ENCODE data around the gene TRPT1. TPM values are rescaled to one million over a fixed set of nuclear protein-coding genes. Genes with fewer than 3 reads are reported as not detected.

Gene TRPT1
- total RNA-seq, 5 donors from 2014 or later (not counting 1 experiment from before 2014, with no cell fraction given), result 16.1 to 48.3 (median 40.2) TPM

GRCh38 chr11:64208796-64209562 is 17.0 kb downstream of the TRPT1 start:
- peak overlapping the region; percentile 60 for H3K27ac ChIP-seq (ENCODE audit: low read length)
- DNase-seq, result no peak
- Mint-ChIP-seq H3K4me1 (peaks cover 40 to 60% (median 58%) of the 10 kb centered on the region in 3 donors), H3K9me3 (no peaks in the 10 kb centered on the region), H3K27me3 (no peaks in the 10 kb centered on the region), H3K4me3 (peak overlapping the region in 2 of 3 donors; percentile 44 to 91), H3K36me3 (peaks cover 17% of the 10 kb centered on the region), H3K27ac (peak overlapping the region; percentile 95)
- peaks cover 14 to 60% of the 10 kb centered on the region in 2 experiments for H3K4me1 ChIP-seq (ENCODE audit: control insufficient read depth in 1 of 2, extremely low read depth in 1 of 2, insufficient read depth in 2 of 2, low read length in 2 of 2)
- 93% methylated on average over 18 of the region's 18 CpGs for WGBS (ENCODE audit: insufficient coverage)
- H3K36me3 ChIP-seq (ENCODE audit: control insufficient read depth in 2 of 2, extremely low read depth in 1 of 2, insufficient read depth in 1 of 2, low read length in 1 of 2), result peaks cover 25 to 46% of the 10 kb centered on the region in 2 donors
- no peaks in the 10 kb centered on the region for H3K27me3 ChIP-seq (replicated peaks in 1 of 2; ENCODE audit: control insufficient read depth in 2 of 2, extremely low read depth in 1 of 2, insufficient read depth in 2 of 2, low read length in 1 of 2)
- no peak for ATAC-seq (replicated peaks in 1 of 4)
- no peak overlapping the region for H3K4me3 ChIP-seq (ENCODE audit: control insufficient read depth in 1 of 2, extremely low read depth in 1 of 2, low read length in 1 of 2)
- ChIA-PET POLR2A (no interaction called here), CTCF (interaction anchor here in 1 of 2 donors (2.0 kb wide), 1 partner anchor 96 kb away, joined by 8 read pairs; no protein-coding TSS in a partner anchor)
- no peaks in the 10 kb centered on the region for H3K9me3 ChIP-seq

DNA sequence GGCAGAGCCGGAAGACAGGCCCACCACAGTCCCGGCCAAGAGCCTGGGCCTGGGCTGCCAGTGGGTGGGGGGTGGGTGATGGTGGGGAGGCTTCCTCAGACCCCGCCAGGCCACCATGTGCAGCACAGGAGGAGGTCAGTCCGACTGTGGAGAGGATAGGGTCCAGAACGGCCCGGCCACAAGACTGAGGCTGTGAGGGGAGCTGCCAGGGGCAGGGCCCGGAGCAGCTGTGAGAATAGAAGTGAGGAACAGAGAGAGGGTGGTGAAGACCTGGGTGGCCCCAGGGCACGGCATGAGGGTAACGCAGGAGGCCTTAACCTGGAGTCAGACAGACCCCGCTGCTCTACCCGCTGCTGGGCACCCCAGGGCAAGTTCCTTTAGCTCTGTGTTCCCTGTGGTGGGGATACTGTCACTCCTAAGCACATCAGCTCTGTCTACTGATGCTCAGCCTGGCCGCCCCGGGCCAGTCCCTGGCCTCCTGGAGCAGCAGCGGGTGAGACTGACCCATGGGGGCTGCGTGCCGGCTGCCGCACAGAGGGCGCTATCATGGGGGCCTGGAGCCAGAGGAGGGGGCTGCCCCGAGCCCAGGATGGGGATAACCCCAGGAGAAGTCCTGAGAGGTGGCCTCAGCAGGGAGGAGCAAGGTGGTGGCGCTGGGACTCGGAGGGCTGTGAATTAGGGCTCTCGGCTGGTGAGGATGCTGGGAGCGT is 17.7 kb downstream of the TRPT1 start:
- ChIA-PET POLR2A (interaction anchor here in 1 of 2 donors (0.5 to 0.6 kb wide), 2 partner anchors 59 to 75 kb away, joined by 3 to 4 read pairs; no protein-coding TSS in a partner anchor), CTCF (interaction anchor here (0.5 to 4.8 kb wide), 6 partner anchors 17 to 590 kb away, joined by 3 to 122 read pairs (median 6); partner anchors contain the start of genes CATSPERZ (in 1 of the 2), ESRRA (in 1 of the 2), NUDT22 (in 1 of the 2) and TRPT1 (in 1 of the 2))
- Mint-ChIP-seq H3K4me1 (peaks cover 41 to 60% (median 60%) of the 10 kb centered on the region in 3 donors), H3K27me3 (no peaks in the 10 kb centered on the region), H3K9me3 (no peaks in the 10 kb centered on the region), H3K27ac (peak overlapping the region; percentile 95), H3K4me3 (peak overlapping the region; percentile 90 to 92 (median 91)), H3K36me3 (peaks cover 17% of the 10 kb centered on the region)
- H3K27ac ChIP-seq (ENCODE audit: low read length), result peak overlapping the region; percentile 60
- H3K9me3 ChIP-seq, result no peaks in the 10 kb centered on the region
- no peak for DNase-seq
- peak in 1 of 4 experiments; percentile 1 for ATAC-seq (replicated peaks in 1 of 4)
- H3K27me3 ChIP-seq (replicated peaks in 1 of 2; ENCODE audit: control insufficient read depth in 2 of 2, extremely low read depth in 1 of 2, insufficient read depth in 2 of 2, low read length in 1 of 2), result no peaks in the 10 kb centered on the region
- peaks cover 23 to 53% of the 10 kb centered on the region in 2 donors for H3K36me3 ChIP-seq (ENCODE audit: control insufficient read depth in 2 of 2, extremely low read depth in 1 of 2, insufficient read depth in 1 of 2, low read length in 1 of 2)
- WGBS (ENCODE audit: insufficient coverage), result 46% methylated on average over 17 of the region's 23 CpGs
- peaks cover 14 to 63% of the 10 kb centered on the region in 2 experiments for H3K4me1 ChIP-seq (ENCODE audit: control insufficient read depth in 1 of 2, extremely low read depth in 1 of 2, insufficient read depth in 2 of 2, low read length in 2 of 2)
- H3K4me3 ChIP-seq (ENCODE audit: control insufficient read depth in 1 of 2, extremely low read depth in 1 of 2, low read length in 1 of 2), result peak overlapping the region; percentile 87 to 100

- peaks cover 40 to 58% (median 57%) of the 10 kb centered on the region in 3 donors for H3K4me1 Mint-ChIP-seq
- Histone ChIP-seq H3K4me1 (ENCODE audit: control insufficient read depth in 1 of 2, extremely low read depth in 1 of 2, insufficient read depth in 2 of 2, low read length in 2 of 2) (peaks cover 14 to 63% of the 10 kb centered on the region in 2 experiments), H3K27me3 (replicated peaks in 1 of 2; ENCODE audit: control insufficient read depth in 2 of 2, extremely low read depth in 1 of 2, insufficient read depth in 2 of 2, low read length in 1 of 2) (no peaks in the 10 kb centered on the region), H3K9me3 (no peaks in the 10 kb centered on the region), H3K36me3 (ENCODE audit: control insufficient read depth in 2 of 2, extremely low read depth in 1 of 2, insufficient read depth in 1 of 2, low read length in 1 of 2) (peaks cover 22 to 59% of the 10 kb centered on the region in 2 donors), H3K27ac (ENCODE audit: low read length) (peak overlapping the region; percentile 60), H3K4me3 (ENCODE audit: control insufficient read depth in 1 of 2, extremely low read depth in 1 of 2, low read length in 1 of 2) (peak overlapping the region; percentile 87 to 100)
- CTCF ChIA-PET, result interaction anchor here (0.5 to 4.8 kb wide), 12 partner anchors 11 to 591 kb away, joined by 3 to 122 read pairs (median 4); partner anchors contain the start of genes NUDT22 (in 2 of the 2), CATSPERZ (in 1 of the 2), ESRRA (in 1 of the 2) and PRDX5 (in 1 of the 2)
- peaks cover 17% of the 10 kb centered on the region for H3K36me3 Mint-ChIP-seq
- WGBS (ENCODE audit: insufficient coverage), result 0% methylated on average over 18 of the region's 30 CpGs
- no peaks in the 10 kb centered on the region for H3K27me3 Mint-ChIP-seq
- ATAC-seq (replicated peaks in 1 of 4) (peak; percentile 70 to 76 (median 72)), DNase-seq (peak; percentile 58 to 83 (median 72))
- peak overlapping the region; percentile 90 to 92 (median 91) for H3K4me3 Mint-ChIP-seq
- H3K9me3 Mint-ChIP-seq, result no peaks in the 10 kb centered on the region
- POLR2A ChIA-PET, result interaction anchor here (0.5 to 0.6 kb wide), 4 partner anchors 60 to 161 kb away, joined by 3 to 9 read pairs (median 4); no protein-coding TSS in a partner anchor
- H3K27ac Mint-ChIP-seq, result peak overlapping the region; percentile 95
Measured at GRCh38 chr11:64207256-64208085, 18.5 kb downstream of the TRPT1 start.

GRCh38 chr11:64206457-64207255 is 19.3 kb downstream of the TRPT1 start, which contains the start of gene FERMT3:
TSS of gene FERMT3 (plus strand) at chr11:64206721. CDS start at chr11:64207365, 644 bp downstream.
- DNase-seq, result peak; percentile 56 to 83 (median 65)
- H3K36me3 Mint-ChIP-seq, result peaks cover 15% of the 10 kb centered on the region
- peaks cover 38 to 52% (median 52%) of the 10 kb centered on the region in 3 donors for H3K4me1 Mint-ChIP-seq
- peak; percentile 72 to 75 (median 74) for ATAC-seq (replicated peaks in 1 of 4)
- Histone ChIP-seq H3K4me3 (ENCODE audit: control insufficient read depth in 1 of 2, extremely low read depth in 1 of 2, low read length in 1 of 2) (peak within 1 kb of the TSS; percentile 87 to 100), H3K27me3 (replicated peaks in 1 of 2; ENCODE audit: control insufficient read depth in 2 of 2, extremely low read depth in 1 of 2, insufficient read depth in 2 of 2, low read length in 1 of 2) (no peaks in the 10 kb centered on the region), H3K4me1 (ENCODE audit: control insufficient read depth in 1 of 2, extremely low read depth in 1 of 2, insufficient read depth in 2 of 2, low read length in 2 of 2) (peaks cover 14 to 58% of the 10 kb centered on the region in 2 experiments), H3K36me3 (ENCODE audit: control insufficient read depth in 2 of 2, extremely low read depth in 1 of 2, insufficient read depth in 1 of 2, low read length in 1 of 2) (peaks cover 23 to 54% of the 10 kb centered on the region in 2 donors), H3K9me3 (no peaks in the 10 kb centered on the region), H3K27ac (ENCODE audit: low read length) (peak within 1 kb of the TSS; percentile 60)
- H3K4me3 Mint-ChIP-seq, result peak within 1 kb of the TSS; percentile 90 to 92 (median 91)
- ChIA-PET CTCF (interaction anchor here (0.6 to 4.8 kb wide), 14 partner anchors 8 to 111 kb away, joined by 3 to 122 read pairs (median 4); partner anchors contain the start of genes CATSPERZ (in 1 of the 2), ESRRA (in 1 of the 2), FKBP2 (in 1 of the 2) and NUDT22 (in 1 of the 2)), POLR2A (interaction anchor here (0.6 to 1.8 kb wide), 2 partner anchors 101 to 111 kb away, joined by 3 to 6 read pairs; partner anchors contain the start of genes PRDX5 (in 1 of the 2) and TRMT112 (in 1 of the 2))
- WGBS (ENCODE audit: insufficient coverage), result 0% methylated on average over 20 of the region's 27 CpGs
- H3K27me3 Mint-ChIP-seq, result no peaks in the 10 kb centered on the region
- H3K27ac Mint-ChIP-seq, result peak within 1 kb of the TSS; percentile 95
- H3K9me3 Mint-ChIP-seq, result no peaks in the 10 kb centered on the region

GRCh38 chr11:64204464-64204989 is 21.5 kb downstream of the TRPT1 start:
- Histone ChIP-seq H3K9me3 (no peaks in the 10 kb centered on the region), H3K4me3 (ENCODE audit: control insufficient read depth in 1 of 2, extremely low read depth in 1 of 2, low read length in 1 of 2) (no peak overlapping the region), H3K27me3 (replicated peaks in 1 of 2; ENCODE audit: control insufficient read depth in 2 of 2, extremely low read depth in 1 of 2, insufficient read depth in 2 of 2, low read length in 1 of 2) (no peaks in the 10 kb centered on the region), H3K36me3 (ENCODE audit: control insufficient read depth in 2 of 2, extremely low read depth in 1 of 2, insufficient read depth in 1 of 2, low read length in 1 of 2) (peaks cover 18 to 55% of the 10 kb centered on the region in 2 donors), H3K27ac (ENCODE audit: low read length) (no peak overlapping the region), H3K4me1 (ENCODE audit: control insufficient read depth in 1 of 2, extremely low read depth in 1 of 2, insufficient read depth in 2 of 2, low read length in 2 of 2) (peaks cover 14 to 49% of the 10 kb centered on the region in 2 experiments)
- Mint-ChIP-seq H3K27ac (peak overlapping the region; percentile 85 to 87), H3K9me3 (no peaks in the 10 kb centered on the region), H3K4me3 (peak overlapping the region; percentile 17 to 68 (median 65)), H3K4me1 (peaks cover 36 to 47% (median 47%) of the 10 kb centered on the region in 3 donors), H3K27me3 (no peaks in the 10 kb centered on the region), H3K36me3 (peaks cover 29% of the 10 kb centered on the region)
- POLR2A ChIA-PET, result interaction anchor here (0.6 to 1.0 kb wide), 4 partner anchors 97 to 222 kb away, joined by 3 to 7 read pairs (median 4); partner anchors contain the start of gene ESRRA (in 1 of the 2)
- CTCF ChIA-PET, result interaction anchor here (0.7 to 4.8 kb wide), 20 partner anchors 9 to 1477 kb away, joined by 3 to 122 read pairs (median 4); partner anchors contain the start of genes BAD (in 1 of the 2), CATSPERZ (in 1 of the 2), ESRRA (in 1 of the 2) and FKBP2 (in 1 of the 2)
- ATAC-seq (replicated peaks in 1 of 4) (peak; percentile 46 to 70 (median 48)), DNase-seq (peak; percentile 68 to 95 (median 83))
- WGBS (ENCODE audit: insufficient coverage), result 17% methylated on average over 1 of the region's 7 CpGs
